ENCODE measurements around the gene TBX19.
A peak's percentile ranks its signal among the peaks of the same experiment; 100 is the strongest.
"Not testable (repeated sequence)": the region's sequence is repeated elsewhere in the genome, so short reads cannot be mapped to it uniquely, and the experiment has no call there.

Gene TBX19

DNA sequence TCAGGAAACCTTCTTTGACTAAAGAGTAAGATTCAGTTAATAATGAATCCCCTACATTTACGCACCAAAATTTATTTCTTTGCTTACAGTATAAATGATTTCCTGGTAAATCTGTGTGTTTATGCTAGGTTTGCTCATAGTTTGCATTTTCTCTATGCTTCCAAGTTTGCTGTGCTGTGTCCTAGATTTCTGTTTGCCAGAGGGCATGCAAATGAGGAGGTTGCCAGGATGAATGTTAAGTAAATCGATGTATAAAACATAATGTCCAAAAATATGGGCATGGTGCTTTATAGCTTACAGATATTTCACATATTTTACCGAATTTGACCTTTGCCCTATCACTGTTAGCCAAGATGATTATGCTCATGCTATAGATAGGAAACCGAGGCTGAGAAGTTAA lies 63.8 kb downstream of the TBX19 start:
- Mint-ChIP-seq H3K4me1 (ENCODE audit: low read depth) (peaks cover 41% of the 10 kb centered on the region), H3K4me3 (no peak overlapping the region), H3K9me3 (peaks cover 4% of the 10 kb centered on the region), H3K27me3 (no peaks in the 10 kb centered on the region), H3K36me3 (ENCODE audit: low read depth) (peaks cover 2% of the 10 kb centered on the region), H3K27ac (no peak overlapping the region)
- DNase-seq: no peak

DNA sequence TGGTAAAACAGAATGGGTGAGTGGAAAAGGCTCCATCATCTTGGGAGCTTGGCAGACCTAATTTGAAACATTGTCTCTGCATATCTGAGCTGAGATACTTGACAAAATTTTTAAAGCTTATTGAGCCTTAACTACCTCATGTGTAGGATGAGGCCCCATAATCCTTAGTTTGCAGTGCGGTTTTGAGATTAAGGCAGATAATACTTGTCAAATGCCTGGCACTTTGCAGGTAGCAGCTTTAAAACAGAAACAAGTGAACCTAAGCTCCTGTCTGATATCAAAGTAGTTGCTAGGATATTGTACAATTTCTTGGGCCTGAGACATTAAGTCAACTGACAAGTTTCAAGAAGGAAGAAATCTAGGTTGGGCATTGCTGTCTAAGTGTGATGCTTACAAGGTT lies 65.3 kb downstream of the TBX19 start:
- Mint-ChIP-seq H3K4me1 (ENCODE audit: low read depth) (peaks cover 37% of the 10 kb centered on the region), H3K9me3 (peaks cover 4% of the 10 kb centered on the region), H3K27ac (no peak overlapping the region), H3K27me3 (no peaks in the 10 kb centered on the region), H3K36me3 (ENCODE audit: low read depth) (peaks cover 2% of the 10 kb centered on the region), H3K4me3 (no peak overlapping the region)
- DNase-seq: no peak

DNA sequence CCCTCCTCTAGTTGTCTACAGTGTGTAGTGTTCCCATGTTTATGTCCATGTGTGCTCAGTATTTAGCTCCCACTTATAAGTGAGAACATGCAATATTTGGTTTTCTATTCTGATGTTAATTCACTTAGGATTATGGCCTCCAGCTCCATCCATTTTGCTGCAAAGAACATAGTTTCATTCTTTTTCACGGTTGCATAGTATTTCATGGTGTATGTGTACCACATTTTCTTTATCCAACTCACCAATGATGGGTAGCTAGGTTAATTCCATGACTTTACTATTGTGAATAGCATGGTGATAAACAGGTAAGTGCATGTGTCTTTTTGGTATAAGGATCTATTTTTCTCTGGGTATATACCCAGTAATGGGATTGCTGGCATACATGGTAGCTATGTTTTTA lies 67.0 kb downstream of the TBX19 start:
- peaks cover 4% of the 10 kb centered on the region for H3K9me3 Mint-ChIP-seq
- peaks cover 26% of the 10 kb centered on the region for H3K4me1 Mint-ChIP-seq (ENCODE audit: low read depth)

DNA sequence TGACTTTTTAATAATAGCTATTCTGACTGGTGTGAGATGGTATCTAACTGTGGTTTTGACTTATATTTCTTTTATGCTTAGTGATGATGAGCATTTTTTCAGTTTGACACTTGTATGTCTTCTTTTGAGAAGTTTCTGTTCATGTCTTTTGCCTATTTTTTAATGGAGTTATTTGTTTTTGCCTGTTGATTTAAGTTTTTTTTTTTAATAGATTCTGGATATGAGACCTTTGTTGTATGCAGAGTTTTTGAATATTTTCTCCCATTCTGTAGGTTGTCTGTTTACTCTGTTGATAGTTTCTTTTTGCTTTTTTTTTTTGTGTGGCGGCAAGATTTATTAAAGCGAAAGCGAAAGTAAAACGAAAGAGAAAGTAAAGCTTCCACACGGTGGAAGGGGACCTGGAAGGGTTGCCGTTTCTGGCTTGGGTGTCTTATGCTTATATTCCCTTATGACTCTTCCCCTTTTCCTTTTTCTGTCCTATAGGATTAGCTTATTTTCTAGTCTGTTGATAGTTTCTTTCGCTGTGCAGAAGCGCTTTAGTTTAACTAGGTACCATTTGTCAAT lies 67.6 kb downstream of the TBX19 start:
- Mint-ChIP-seq H3K27ac (peak overlapping the region; percentile 91), H3K27me3 (no peaks in the 10 kb centered on the region), H3K36me3 (ENCODE audit: low read depth) (peaks cover 2% of the 10 kb centered on the region), H3K4me3 (peak overlapping the region; percentile 78), H3K9me3 (peaks cover 4% of the 10 kb centered on the region), H3K4me1 (ENCODE audit: low read depth) (peaks cover 20% of the 10 kb centered on the region)
- no peak for DNase-seq

More for the DNA sequence above, 67.0 kb downstream of the TBX19 start:
- Mint-ChIP-seq H3K27ac (peak overlapping the region; percentile 91), H3K27me3 (no peaks in the 10 kb centered on the region), H3K36me3 (ENCODE audit: low read depth) (peaks cover 2% of the 10 kb centered on the region), H3K4me3 (peak overlapping the region; percentile 78)
- DNase-seq: no peak

DNA sequence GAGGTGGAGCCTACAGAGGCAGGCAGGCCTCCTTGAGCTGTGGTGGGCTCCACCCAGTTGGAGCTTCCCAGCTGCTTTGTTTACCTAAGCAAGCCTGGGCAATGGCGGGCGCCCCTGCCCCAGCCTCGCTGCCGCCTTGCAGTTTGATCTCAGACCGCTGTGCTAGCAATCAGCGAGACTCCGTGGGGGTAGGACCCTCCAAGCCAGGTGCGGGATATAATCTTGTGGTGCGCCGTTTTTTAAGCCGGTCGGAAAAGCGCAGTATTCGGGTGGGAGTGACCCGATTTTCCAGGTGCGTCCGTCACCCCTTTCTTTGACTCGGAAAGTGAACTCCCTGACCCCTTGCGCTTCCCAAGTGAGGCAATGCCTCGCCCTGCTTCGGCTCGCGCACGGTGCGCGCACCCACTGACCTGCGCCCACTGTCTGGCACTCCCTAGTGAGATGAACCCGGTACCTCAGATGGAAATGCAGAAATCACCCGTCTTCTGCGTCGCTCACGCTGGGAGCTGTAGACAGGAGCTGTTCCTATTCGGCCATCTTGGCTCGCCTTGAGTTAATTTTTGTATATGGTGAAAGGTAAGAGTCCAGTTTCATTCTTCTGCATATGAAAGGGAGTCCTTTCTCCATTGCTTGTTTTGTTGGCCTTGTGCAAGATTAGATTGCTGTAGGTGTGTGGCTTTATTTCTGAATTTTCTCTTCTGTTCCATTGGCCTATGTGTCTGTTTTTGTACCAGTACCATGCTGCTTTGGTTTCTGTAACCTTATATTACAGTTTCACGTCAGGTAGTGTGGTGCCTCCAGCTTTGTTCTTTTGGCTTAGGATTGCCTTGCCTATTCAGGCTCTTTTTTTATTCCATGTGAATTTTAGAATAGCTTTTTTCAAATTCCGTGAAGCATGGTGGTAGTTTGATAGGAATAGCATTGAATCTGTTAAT lies 73.9 kb downstream of the TBX19 start:
- not testable (repeated sequence) for H3K9me3 Mint-ChIP-seq; DNase-seq; H3K27ac Mint-ChIP-seq; H3K27me3 Mint-ChIP-seq; H3K36me3 Mint-ChIP-seq (ENCODE audit: low read depth); H3K4me3 Mint-ChIP-seq; H3K4me1 Mint-ChIP-seq (ENCODE audit: low read depth)

DNA sequence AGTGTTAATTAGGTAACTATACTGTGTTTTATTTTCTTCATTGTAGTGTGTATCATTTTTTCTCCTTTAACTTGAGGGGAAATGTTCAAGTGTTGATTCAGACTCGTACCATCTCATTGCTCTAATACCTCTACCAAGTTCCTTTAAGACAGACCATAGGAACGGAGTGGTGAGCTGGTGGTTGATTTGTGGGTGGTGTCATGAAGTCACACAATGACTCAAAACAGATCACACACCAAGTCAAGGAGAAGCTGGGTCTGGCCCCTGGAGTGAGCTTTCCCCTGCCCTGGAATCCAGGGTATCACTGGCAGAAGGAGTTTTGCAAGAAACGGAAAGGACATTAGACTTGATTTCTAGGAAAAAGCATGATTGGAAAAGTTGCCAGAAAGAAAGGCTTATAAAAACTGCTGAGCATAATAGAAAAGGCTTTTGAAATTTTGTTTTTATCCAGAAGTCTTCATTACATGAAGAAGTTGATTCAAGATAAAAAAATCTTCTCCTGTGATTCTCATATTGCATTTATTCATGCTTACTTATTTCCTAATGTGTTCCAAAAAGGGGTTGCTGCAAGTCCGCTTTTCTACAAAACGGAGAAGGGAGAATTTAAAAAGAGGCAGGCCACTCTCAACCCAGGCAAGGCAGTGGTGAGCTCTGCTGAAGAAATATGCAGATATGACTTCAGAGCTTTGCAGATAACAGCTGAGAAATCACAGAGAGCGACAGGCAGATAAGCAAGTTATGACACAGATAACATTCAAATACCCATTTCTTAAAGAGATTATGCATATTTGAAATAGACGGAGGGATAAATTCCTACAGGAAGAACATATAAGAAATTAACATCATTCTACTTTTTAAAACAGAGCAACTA lies 79.7 kb downstream of the TBX19 start:
- no peaks in the 10 kb centered on the region for H3K36me3 Mint-ChIP-seq (ENCODE audit: low read depth)
- H3K27ac Mint-ChIP-seq: no peak overlapping the region
- H3K27me3 Mint-ChIP-seq: no peaks in the 10 kb centered on the region
- H3K9me3 Mint-ChIP-seq: no peaks in the 10 kb centered on the region
- peaks cover 37% of the 10 kb centered on the region for H3K4me1 Mint-ChIP-seq (ENCODE audit: low read depth)
- no peak for DNase-seq
- no peak overlapping the region for H3K4me3 Mint-ChIP-seq

DNA sequence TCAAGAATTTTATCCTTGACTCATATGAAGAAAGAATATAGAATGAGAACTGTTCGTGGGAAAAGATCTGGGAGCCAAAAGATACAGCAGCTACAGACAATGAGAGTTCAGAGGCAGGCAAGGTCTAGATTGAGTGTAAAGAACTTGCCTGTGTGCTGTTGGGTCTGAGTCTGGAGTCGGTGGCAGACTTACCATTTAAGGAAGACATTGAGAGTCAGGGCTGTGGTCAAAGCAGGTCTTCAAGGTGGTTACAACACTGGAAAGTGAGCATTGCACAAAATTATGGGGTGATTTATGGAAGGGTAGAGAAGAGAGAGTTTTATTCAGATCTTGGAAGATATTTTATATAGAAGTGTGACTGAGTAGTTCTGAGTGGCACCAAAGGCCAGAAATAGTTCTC lies 80.6 kb downstream of the TBX19 start:
- Mint-ChIP-seq H3K9me3 (no peaks in the 10 kb centered on the region), H3K4me1 (ENCODE audit: low read depth) (peaks cover 37% of the 10 kb centered on the region), H3K36me3 (ENCODE audit: low read depth) (no peaks in the 10 kb centered on the region), H3K27ac (no peak overlapping the region), H3K4me3 (no peak overlapping the region), H3K27me3 (no peaks in the 10 kb centered on the region)
- no peak for DNase-seq

DNA sequence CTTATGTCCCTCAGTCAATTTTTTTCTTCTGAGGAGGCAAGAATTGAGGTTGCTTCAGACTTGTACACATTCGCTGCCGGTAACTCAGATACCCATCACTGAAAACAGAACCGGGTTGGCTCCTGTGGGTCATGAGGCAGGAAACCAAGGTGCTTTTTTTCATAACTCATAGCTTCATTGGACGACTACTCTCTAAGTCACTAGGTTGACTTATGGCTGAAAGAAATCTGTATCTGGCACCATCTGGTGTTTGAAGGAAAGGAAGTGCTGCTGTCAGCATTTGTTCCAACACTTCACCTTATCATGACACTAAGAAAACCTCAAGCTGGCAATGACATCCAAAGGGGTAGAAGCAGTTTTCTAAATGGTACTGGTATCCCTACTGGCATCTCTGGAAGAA lies 82.3 kb downstream of the TBX19 start:
- no peaks in the 10 kb centered on the region for H3K27me3 Mint-ChIP-seq
- no peaks in the 10 kb centered on the region for H3K36me3 Mint-ChIP-seq (ENCODE audit: low read depth)
- peaks cover 37% of the 10 kb centered on the region for H3K4me1 Mint-ChIP-seq (ENCODE audit: low read depth)
- no peaks in the 10 kb centered on the region for H3K9me3 Mint-ChIP-seq
- peak overlapping the region; percentile 38 for H3K4me3 Mint-ChIP-seq
- H3K27ac Mint-ChIP-seq: peak overlapping the region; percentile 46
- no peak for DNase-seq

All from activated T-cell treated with anti-CD3 and anti-CD28 coated beads, Interleukin-2, amount 50 U/mL, for 24 hours (primary cell).